T47D (cell line): ENCODE data around the gene OR5AN1.

ENCODE experiments used
- DNase-seq, 2 experiments: peaks; one replicate each; pipeline versions ENCODE4 v3.0.0 to v3.0.0-alpha.2; 2011 to 2012; ENCODE audit warnings: low read depth in 1 of 2, low spot score in 1 of 2
- JUND ChIP-seq: IDR thresholded peaks from 2 replicates; pipeline ENCODE4 v1.6.1; 2012; ENCODE audit warnings: low read depth
- in situ Hi-C: cut with HindIII; loops from 2 replicates; pipeline ENCODE4 v1.10.0; 2016; ENCODE audit warnings: low sequenced_read_pairs, low pct_unique_long_range_greater_than_20kb

OR5AN1 gene

DNA sequence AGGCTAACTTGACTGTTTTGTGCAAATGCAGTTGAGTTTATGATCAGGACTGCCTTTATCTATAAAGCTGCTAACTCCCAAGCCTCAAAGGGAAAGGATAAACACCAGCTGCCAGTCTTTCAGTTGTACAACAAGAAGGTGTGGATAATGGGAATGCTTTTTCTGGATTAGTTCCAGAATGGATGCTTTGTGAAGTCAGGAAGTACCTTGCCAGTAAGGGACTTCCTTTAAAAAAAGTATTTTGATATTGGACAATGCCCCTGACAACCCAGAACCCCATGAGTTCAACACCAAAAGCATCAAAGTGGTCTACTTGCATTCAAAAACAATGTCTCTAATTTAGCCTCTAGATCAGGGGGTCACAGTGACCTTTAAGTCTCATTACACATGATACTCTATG, 35.5 kb downstream of the OR5AN1 start:
- in situ Hi-C loops = no loop called here
- DNase-seq = no peak
- no peak for TF ChIP-seq JUND

- TF ChIP-seq JUND = no peak
- no peak for DNase-seq
- in situ Hi-C loops = no loop called here
Observed at GRCh38 chr11:59400461-59401261, 42.0 kb downstream of the OR5AN1 start.

DNA sequence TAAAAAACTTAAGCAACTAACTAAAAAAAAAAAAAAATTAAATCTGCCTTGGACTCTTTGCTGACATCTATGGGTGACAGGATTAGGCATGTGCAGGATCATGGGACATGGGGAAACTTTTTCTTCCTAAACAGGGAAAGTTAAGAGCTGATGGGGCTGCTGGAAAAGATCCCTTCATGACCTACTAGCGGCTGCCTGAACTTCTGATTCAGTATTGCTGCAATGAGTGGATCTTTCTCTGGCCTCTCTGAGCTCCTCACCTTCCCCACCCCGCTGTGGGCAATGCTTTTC, 42.5 kb downstream of the OR5AN1 start:
- TF ChIP-seq JUND = no peak
- no peak for DNase-seq
- in situ Hi-C loops = no loop called here

DNA sequence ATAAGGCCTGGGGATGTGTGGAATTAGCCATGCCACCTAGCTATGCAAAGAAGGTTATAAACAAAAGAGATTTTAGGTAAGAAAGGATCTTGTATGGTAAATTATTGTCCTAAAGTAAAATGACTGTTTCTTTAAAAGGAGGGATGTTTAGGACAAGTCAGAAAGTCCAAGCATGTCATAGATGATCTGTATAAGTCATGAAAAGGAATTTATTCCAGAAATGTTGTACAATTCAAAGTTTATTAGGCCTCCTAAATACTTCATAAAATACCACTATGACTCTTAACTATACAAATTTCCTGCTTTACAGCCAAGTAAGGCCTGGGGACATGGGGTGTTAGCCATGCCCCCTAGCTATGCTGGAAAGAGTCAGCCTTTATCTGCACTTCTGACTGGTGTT, 44.9 kb downstream of the OR5AN1 start:
- no peak for TF ChIP-seq JUND
- DNase-seq = peak in 1 of 2 experiments; percentile 16
- in situ Hi-C loops = no loop called here

DNA sequence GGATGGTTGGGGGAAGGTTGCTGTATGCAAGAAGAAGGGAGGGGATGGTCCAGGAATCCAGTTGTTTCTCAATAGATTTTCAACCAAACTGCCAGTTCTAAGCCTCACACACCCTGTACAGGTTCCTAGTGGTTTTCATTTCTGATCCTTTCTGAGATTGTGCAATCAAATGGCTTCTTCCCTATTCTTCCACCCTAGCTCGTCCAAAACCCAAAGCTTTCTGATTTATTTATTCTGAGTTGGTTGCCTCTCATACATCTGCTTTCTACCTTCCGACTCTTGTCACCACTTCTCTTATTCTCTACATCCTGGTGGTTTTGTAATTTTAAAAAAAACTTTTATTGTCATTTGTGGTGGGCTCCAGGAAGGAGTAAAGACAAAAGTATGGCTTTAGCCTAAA, 55.0 kb downstream of the OR5AN1 start:
- TF ChIP-seq JUND = no peak
- in situ Hi-C loops = no loop called here
- DNase-seq = no peak

DNA sequence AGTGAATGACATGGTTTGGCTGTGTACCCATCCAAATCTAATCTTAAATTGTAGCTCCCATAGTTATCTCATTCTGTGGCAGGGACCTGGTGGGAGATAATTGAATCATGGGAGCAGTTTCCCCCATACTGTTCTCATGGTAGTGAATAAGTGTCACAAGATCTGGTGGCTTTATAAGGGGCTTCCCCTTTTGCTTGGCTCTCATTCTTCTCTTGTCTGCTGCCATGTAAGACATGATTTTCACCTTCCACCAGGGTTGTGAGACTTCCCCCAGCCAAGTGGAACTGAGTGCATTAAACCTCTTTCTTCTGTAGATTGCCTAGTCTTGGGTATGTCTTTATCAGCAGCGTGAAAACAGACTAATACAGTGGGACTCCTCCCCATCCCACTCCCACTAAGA, 56.4 kb downstream of the OR5AN1 start:
- DNase-seq = no peak
- no peak for TF ChIP-seq JUND
- in situ Hi-C loops = no loop called here

DNA sequence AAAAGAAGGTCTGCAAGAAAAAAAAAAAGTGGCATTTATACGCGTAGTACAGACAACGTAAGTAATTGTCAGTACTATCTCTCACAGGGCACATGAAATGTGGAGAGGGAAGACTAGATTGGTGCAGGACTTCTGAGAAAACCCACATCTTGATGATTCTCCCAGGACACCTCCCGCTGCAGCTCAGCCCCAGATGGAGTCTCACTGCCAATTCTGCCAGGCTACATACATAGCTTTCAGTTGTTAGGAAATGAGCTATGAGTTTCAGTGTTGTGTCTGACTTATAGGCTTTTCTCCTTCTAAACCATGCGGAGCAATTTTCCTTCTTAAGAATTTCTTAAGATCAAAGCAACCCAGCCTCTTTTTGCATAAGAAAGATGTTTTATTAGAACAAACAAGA, 57.9 kb downstream of the OR5AN1 start:
- in situ Hi-C loops = no loop called here
- TF ChIP-seq JUND = no peak
- DNase-seq = no peak

GRCh38 chr11:59417023-59417422, 58.3 kb downstream of the OR5AN1 start:
- in situ Hi-C loops = no loop called here
- DNase-seq = no peak
- TF ChIP-seq JUND = no peak

GRCh38 chr11:59418156-59418555, 59.5 kb downstream of the OR5AN1 start:
- DNase-seq = no peak
- TF ChIP-seq JUND = no peak
- in situ Hi-C loops = no loop called here
